HepG2 (cell line): ENCODE results near the gene IBSP. TPM values are rescaled to one million over a fixed set of nuclear protein-coding genes. Genes with fewer than 3 reads are reported as not detected.

ENCODE experiments used
- RFXAP ChIP-seq: sonication (generic); formaldehyde crosslinking; IDR thresholded peaks from 2 replicates; pipeline ENCODE4 v1.4.0; 2020; ENCODE audit warnings: missing genetic modification reagents, borderline replicate concordance
- ZNF296 ChIP-seq: sonication (generic); formaldehyde crosslinking; conservative IDR thresholded peaks from 2 replicates; pipeline ENCODE4 v1.5.0; 2020; ENCODE audit warnings: mild to moderate bottlenecking, missing genetic modification reagents
- ZNF317 ChIP-seq: sonication (generic); formaldehyde crosslinking; IDR thresholded peaks from 2 replicates; pipeline ENCODE4 v1.5.0; 2020; ENCODE audit warnings: mild to moderate bottlenecking, missing genetic modification reagents
- ZSCAN21 ChIP-seq: sonication (generic); formaldehyde crosslinking; IDR thresholded peaks from 2 replicates; pipeline ENCODE4 v1.8.0; 2022; ENCODE audit warnings: mild to moderate bottlenecking, missing genetic modification reagents, moderate library complexity, borderline replicate concordance
- polyA plus RNA-seq, 8 experiments: library from polyadenylated mRNA; depleted of rRNA in 3 of 8; stranded (reverse) in 7 of 8; unstranded in 1 of 8; fragments of >200 nt; fragmentation: Illumina TruSeq in 4 of 8; extraction: Trizol in 4 of 8; gene quantifications; 2 replicates each; pipeline versions ENCODE4 v1.2.1 to v1.2.3, GENCODE V29; 2011 to 2016; ENCODE audit warnings: low read depth in 4 of 8, missing spikeins in 1 of 8, mixed read lengths in 1 of 8; ENCODE audit not compliant: insufficient read depth in 1 of 8
- total RNA-seq, 5 experiments: library from RNA; depleted of rRNA; stranded (reverse); fragments of >200 nt; fragmentation: Illumina TruSeq; extraction: Trizol; gene quantifications; 2 replicates each; pipeline ENCODE4 v1.2.3, GENCODE V29; 2016; ENCODE audit warnings: low read depth in 1 of 5
- TF ChIP-seq, protein P1 (sequence below): sonication (generic); formaldehyde crosslinking; IDR thresholded peaks from 2 replicates; pipeline ENCODE4 v1.4.0; 2020; ENCODE audit warnings: missing genetic modification reagents, borderline replicate concordance
- TF ChIP-seq, protein P2 (sequence below): sonication (generic); formaldehyde crosslinking; IDR thresholded peaks from 2 replicates; pipeline ENCODE4 v1.5.0; 2020; ENCODE audit warnings: mild to moderate bottlenecking, missing genetic modification reagents

The IBSP gene
- total and polyA plus RNA-seq, 2 of the 13 experiments (the other 11 are each of a cell fraction or from before 2014, with no cell fraction given) = not detected

DNA sequence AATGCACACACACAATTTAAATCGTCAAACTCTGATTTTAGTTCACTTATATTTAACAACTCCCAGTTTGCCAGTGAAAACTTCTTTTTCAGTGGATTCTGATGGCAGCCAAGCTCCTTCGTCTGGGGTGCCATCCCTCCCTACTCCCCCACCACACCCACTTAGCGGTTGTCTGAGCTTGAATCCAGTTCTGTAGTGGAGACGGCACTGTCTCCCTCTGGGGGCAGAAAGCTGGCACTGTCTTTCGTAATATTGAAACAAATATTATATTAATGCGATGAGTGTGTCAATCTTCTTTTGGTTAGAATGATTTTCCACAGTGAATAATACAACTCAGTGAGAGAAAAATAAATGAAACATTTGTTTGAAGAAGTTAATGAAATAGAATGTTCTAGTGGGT is 38.9 kb downstream of the IBSP start (continued):
- TF ChIP-seq ZNF317 (CRISPR knock-in tag) (no peak), RFXAP (CRISPR knock-in tag) (no peak), ZNF296 (CRISPR knock-in tag) (no peak), ZSCAN21 (CRISPR knock-in tag) (no peak)
- TF ChIP-seq, protein P1, sequence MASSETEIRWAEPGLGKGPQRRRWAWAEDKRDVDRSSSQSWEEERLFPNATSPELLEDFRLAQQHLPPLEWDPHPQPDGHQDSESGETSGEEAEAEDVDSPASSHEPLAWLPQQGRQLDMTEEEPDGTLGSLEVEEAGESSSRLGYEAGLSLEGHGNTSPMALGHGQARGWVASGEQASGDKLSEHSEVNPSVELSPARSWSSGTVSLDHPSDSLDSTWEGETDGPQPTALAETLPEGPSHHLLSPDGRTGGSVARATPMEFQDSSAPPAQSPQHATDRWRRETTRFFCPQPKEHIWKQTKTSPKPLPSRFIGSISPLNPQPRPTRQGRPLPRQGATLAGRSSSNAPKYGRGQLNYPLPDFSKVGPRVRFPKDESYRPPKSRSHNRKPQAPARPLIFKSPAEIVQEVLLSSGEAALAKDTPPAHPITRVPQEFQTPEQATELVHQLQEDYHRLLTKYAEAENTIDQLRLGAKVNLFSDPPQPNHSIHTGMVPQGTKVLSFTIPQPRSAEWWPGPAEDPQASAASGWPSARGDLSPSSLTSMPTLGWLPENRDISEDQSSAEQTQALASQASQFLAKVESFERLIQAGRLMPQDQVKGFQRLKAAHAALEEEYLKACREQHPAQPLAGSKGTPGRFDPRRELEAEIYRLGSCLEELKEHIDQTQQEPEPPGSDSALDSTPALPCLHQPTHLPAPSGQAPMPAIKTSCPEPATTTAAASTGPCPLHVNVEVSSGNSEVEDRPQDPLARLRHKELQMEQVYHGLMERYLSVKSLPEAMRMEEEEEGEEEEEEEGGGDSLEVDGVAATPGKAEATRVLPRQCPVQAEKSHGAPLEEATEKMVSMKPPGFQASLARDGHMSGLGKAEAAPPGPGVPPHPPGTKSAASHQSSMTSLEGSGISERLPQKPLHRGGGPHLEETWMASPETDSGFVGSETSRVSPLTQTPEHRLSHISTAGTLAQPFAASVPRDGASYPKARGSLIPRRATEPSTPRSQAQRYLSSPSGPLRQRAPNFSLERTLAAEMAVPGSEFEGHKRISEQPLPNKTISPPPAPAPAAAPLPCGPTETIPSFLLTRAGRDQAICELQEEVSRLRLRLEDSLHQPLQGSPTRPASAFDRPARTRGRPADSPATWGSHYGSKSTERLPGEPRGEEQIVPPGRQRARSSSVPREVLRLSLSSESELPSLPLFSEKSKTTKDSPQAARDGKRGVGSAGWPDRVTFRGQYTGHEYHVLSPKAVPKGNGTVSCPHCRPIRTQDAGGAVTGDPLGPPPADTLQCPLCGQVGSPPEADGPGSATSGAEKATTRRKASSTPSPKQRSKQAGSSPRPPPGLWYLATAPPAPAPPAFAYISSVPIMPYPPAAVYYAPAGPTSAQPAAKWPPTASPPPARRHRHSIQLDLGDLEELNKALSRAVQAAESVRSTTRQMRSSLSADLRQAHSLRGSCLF (CRISPR knock-in tag) = no peak
- TF ChIP-seq, protein P2, sequence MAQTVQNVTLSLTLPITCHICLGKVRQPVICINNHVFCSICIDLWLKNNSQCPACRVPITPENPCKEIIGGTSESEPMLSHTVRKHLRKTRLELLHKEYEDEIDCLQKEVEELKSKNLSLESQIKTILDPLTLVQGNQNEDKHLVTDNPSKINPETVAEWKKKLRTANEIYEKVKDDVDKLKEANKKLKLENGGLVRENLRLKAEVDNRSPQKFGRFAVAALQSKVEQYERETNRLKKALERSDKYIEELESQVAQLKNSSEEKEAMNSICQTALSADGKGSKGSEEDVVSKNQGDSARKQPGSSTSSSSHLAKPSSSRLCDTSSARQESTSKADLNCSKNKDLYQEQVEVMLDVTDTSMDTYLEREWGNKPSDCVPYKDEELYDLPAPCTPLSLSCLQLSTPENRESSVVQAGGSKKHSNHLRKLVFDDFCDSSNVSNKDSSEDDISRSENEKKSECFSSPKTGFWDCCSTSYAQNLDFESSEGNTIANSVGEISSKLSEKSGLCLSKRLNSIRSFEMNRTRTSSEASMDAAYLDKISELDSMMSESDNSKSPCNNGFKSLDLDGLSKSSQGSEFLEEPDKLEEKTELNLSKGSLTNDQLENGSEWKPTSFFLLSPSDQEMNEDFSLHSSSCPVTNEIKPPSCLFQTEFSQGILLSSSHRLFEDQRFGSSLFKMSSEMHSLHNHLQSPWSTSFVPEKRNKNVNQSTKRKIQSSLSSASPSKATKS (CRISPR knock-in tag) = no peak
